Measurements from ENCODE around the gene NDUFS8.

The NDUFS8 gene

GRCh38 chr11:68016904-68017817 is 13.3 kb upstream of the NDUFS8 start:
- DNase-seq: no peak

- no peak for DNase-seq
Measured at GRCh38 chr11:68017980-68018729, 12.3 kb upstream of the NDUFS8 start.

- no peak for DNase-seq
Measured at GRCh38 chr11:68018730-68019190, 11.7 kb upstream of the NDUFS8 start.

GRCh38 chr11:68019486-68019885 is 11.0 kb upstream of the NDUFS8 start:
- no peak for DNase-seq

GRCh38 chr11:68020575-68020974 is 9.9 kb upstream of the NDUFS8 start:
- no peak for DNase-seq

GRCh38 chr11:68021167-68021787 is 9.2 kb upstream of the NDUFS8 start:
- DNase-seq: no peak

GRCh38 chr11:68022531-68022930 is 8.0 kb upstream of the NDUFS8 start:
- no peak for DNase-seq

- DNase-seq: no peak
Measured at GRCh38 chr11:68024508-68024907, 6.0 kb upstream of the NDUFS8 start.

GRCh38 chr11:68025047-68025446 is 5.4 kb upstream of the NDUFS8 start:
- DNase-seq: no peak

- DNase-seq: no peak
Measured at GRCh38 chr11:68026391-68027105, 3.9 kb upstream of the NDUFS8 start.

GRCh38 chr11:68027667-68028066 is 2.8 kb upstream of the NDUFS8 start:
- no peak for DNase-seq

GRCh38 chr11:68028802-68029545 is 1.5 kb upstream of the NDUFS8 start:
- DNase-seq: no peak

GRCh38 chr11:68031144-68031464 is 623 bp downstream of the NDUFS8 start:
- DNase-seq: no peak

GRCh38 chr11:68032003-68032402 is 1.5 kb downstream of the NDUFS8 start:
- no peak for DNase-seq

GRCh38 chr11:68032997-68033707 is 2.7 kb downstream of the NDUFS8 start:
- no peak for DNase-seq

- DNase-seq: no peak
Measured at GRCh38 chr11:68033708-68034045, 3.2 kb downstream of the NDUFS8 start.

- no peak for DNase-seq
Measured at GRCh38 chr11:68035266-68035876, 4.9 kb downstream of the NDUFS8 start.

- DNase-seq: no peak
Measured at GRCh38 chr11:68036141-68036716, 5.7 kb downstream of the NDUFS8 start.

GRCh38 chr11:68036717-68037239 is 6.3 kb downstream of the NDUFS8 start:
- DNase-seq: no peak

- no peak for DNase-seq
Measured at GRCh38 chr11:68037411-68038225, 7.1 kb downstream of the NDUFS8 start.
